Endothelial cell of umbilical vein (primary cell): ENCODE measurements around the gene CECR2. TPM values are rescaled to one million over a fixed set of nuclear protein-coding genes. Genes with fewer than 3 reads are reported as not detected.

Experiments
- BruUV-seq: library from RNA; stranded (reverse); fragments of 400-500 nt; replicated peaks from 2 replicates; lab custom pipeline; 2021; lab: Mats Ljungman, UMichigan
- CTCF ChIA-PET: fragments of 300-600, 350-600 bp; sonication (Branson Sonifier 250); formaldehyde crosslinking; loops from one replicate; lab custom pipeline; 2021; ENCODE audit warnings: antibody characterized with exemption, inconsistent platforms; lab: Charles Lee
- POLR2A ChIA-PET: fragments of 300-600, 350-600 bp; sonication (Branson Sonifier 250); formaldehyde crosslinking; loops from one replicate; lab custom pipeline; 2021; ENCODE audit warnings: antibody characterized with exemption, inconsistent platforms; lab: Charles Lee
- DNase-seq: peaks from one replicate; pipeline ENCODE4 v3.0.0-alpha.2; 2011; ENCODE audit warnings: low read depth, low spot score
- FAIRE-seq: peaks from 2 replicates; lab custom pipeline; 2011; peaks lifted over from hg19 to GRCh38; lab: Jason Lieb, UNC
- H2AFZ ChIP-seq: 2 replicates; pipeline ENCODE4 v1.6.0; 2012; ENCODE audit warnings: low read depth, low read length, control low read depth, inconsistent platforms
- H3K27ac ChIP-seq: 2 replicates; pipeline ENCODE4 v1.5.1; 2011; ENCODE audit warnings: low read depth, mild to moderate bottlenecking, control low read depth, low read length, moderate library complexity; ENCODE audit not compliant: insufficient read depth
- H3K27me3 ChIP-seq, 2 experiments: 2 replicates each; pipeline versions ENCODE4 v1.6.0 to v1.6.1; 2011; ENCODE audit warnings: low read length in 2 of 2, mixed read lengths in 1 of 2; ENCODE audit not compliant: control insufficient read depth in 2 of 2, insufficient read depth in 2 of 2
- H3K36me3 ChIP-seq, 2 experiments: 2 replicates in 1 of 2; 3 replicates in 1 of 2; pipeline ENCODE4 v1.5.1; 2011; ENCODE audit warnings: low read length in 2 of 2, mild to moderate bottlenecking in 1 of 2, moderate library complexity in 1 of 2; ENCODE audit not compliant: control insufficient read depth in 2 of 2, insufficient read depth in 2 of 2; ENCODE audit errors: extremely low read depth in 1 of 2
- H3K4me1 ChIP-seq: 3 replicates; pipeline ENCODE4 v1.5.1; 2011; ENCODE audit warnings: mild to moderate bottlenecking, low read length; ENCODE audit not compliant: control insufficient read depth, insufficient read depth; ENCODE audit errors: extremely low read depth
- H3K4me2 ChIP-seq: 2 replicates; pipeline ENCODE4 v1.6.1; 2011; ENCODE audit warnings: low read length, control low read depth, mixed read lengths; ENCODE audit not compliant: insufficient read depth
- H3K4me3 ChIP-seq, 3 experiments: fragments of 200-600 bp in 1 of 3; sonication (generic), shearing (Covaris generic) in 1 of 3; replicated peaks in 1 of 3; 2 replicates each; pipeline ENCODE4 v1.5.1; 2011 to 2016; ENCODE audit warnings: control low read depth in 3 of 3, low read length in 3 of 3, mild to moderate bottlenecking in 2 of 3, inconsistent platforms in 1 of 3, low read depth in 1 of 3, moderate library complexity in 1 of 3; ENCODE audit not compliant: insufficient read depth in 1 of 3
- H3K79me2 ChIP-seq: 2 replicates; pipeline ENCODE4 v1.6.0; 2012; ENCODE audit warnings: low read length, inconsistent platforms; ENCODE audit not compliant: control insufficient read depth, insufficient read depth
- H3K9ac ChIP-seq: replicated peaks from 2 replicates; pipeline ENCODE3; 2011; ENCODE audit warnings: low read length, control low read depth; ENCODE audit not compliant: insufficient read depth; ENCODE audit errors: extremely low read depth
- H3K9me1 ChIP-seq: replicated peaks from 3 replicates; pipeline ENCODE4 v1.6.0; 2011; ENCODE audit warnings: mild to moderate bottlenecking, low read length; ENCODE audit not compliant: control insufficient read depth, insufficient read depth; ENCODE audit errors: extremely low read depth
- H3K9me3 ChIP-seq: replicated peaks from 2 replicates; pipeline ENCODE4 v1.5.1; 2012; ENCODE audit warnings: low read length, inconsistent platforms; ENCODE audit not compliant: control insufficient read depth, insufficient read depth
- H4K20me1 ChIP-seq: replicated peaks from 2 replicates; pipeline ENCODE3; 2011; ENCODE audit warnings: mild to moderate bottlenecking, low read length; ENCODE audit not compliant: control insufficient read depth, insufficient read depth; ENCODE audit errors: extremely low read depth
- EZH2 ChIP-seq: IDR thresholded peaks from 2 replicates; pipeline ENCODE4 v1.6.1; 2012; ENCODE audit warnings: borderline replicate concordance, low read depth, mild to moderate bottlenecking, moderate library complexity, low read length, inconsistent platforms; ENCODE audit not compliant: severe bottlenecking
- FOS ChIP-seq: IDR thresholded peaks from 2 replicates; pipeline ENCODE4 v1.6.1; 2011; ENCODE audit warnings: mild to moderate bottlenecking, low read length, moderate library complexity, borderline replicate concordance; ENCODE audit not compliant: insufficient read depth
- GATA2 ChIP-seq: IDR thresholded peaks from 2 replicates; pipeline ENCODE4 v1.7.0; 2011; ENCODE audit warnings: low read depth, mild to moderate bottlenecking, moderate library complexity, mixed read lengths, low read length; ENCODE audit not compliant: insufficient read length, insufficient read depth
- JUN ChIP-seq: IDR thresholded peaks from 2 replicates; pipeline ENCODE4 v1.6.1; 2011; ENCODE audit warnings: borderline replicate concordance, low read depth; ENCODE audit not compliant: insufficient read length, insufficient read depth
- MYC ChIP-seq: IDR thresholded peaks from one replicate; pipeline ENCODE4 v1.6.1; 2011; ENCODE audit warnings: mild to moderate bottlenecking, low read depth, low read length
- POLR2A ChIP-seq: IDR thresholded peaks from 2 replicates; pipeline ENCODE4 v1.6.1; 2012; ENCODE audit warnings: low read depth, mild to moderate bottlenecking, control low read depth, low read length
- POLR2AphosphoS5 ChIP-seq: IDR thresholded peaks from 2 replicates; pipeline ENCODE4 v1.6.1; 2012; ENCODE audit warnings: low read depth, mild to moderate bottlenecking, control low read depth, low read length, moderate library complexity; ENCODE audit not compliant: insufficient read depth
- dilution Hi-C: fragments of 300-500 bp; cut with MboI; formaldehyde crosslinking; loops from one replicate; pipeline ENCODE4 v1.15.0; 2019; ENCODE audit warnings: low sequenced_read_pairs; ENCODE audit not compliant: extremely low pct_ligation_motif_present
- intact Hi-C: fragments of 100-400 bp; cut with micrococcal nuclease; formaldehyde crosslinking; loops from one replicate; pipeline ENCODE4 v1.10.0; 2022
- polyA plus RNA-seq, 4 experiments: library from polyadenylated mRNA; depleted of rRNA in 3 of 4; stranded (reverse) in 3 of 4; unstranded in 1 of 4; fragments of >200 nt; gene quantifications; 2 replicates each; pipeline versions ENCODE4 v1.2.1 to v1.2.3, GENCODE V29; 2011 to 2012; ENCODE audit warnings: missing spikeins in 1 of 4
- total RNA-seq: library from RNA; stranded (reverse); gene quantifications from 2 replicates; pipeline ENCODE4 v1.2.3, GENCODE V29; 2021
- TF ChIP-seq, protein P1 (sequence below): IDR thresholded peaks from 2 replicates; pipeline ENCODE4 v1.6.1; 2011; ENCODE audit not compliant: insufficient read depth, insufficient read length
- TF ChIP-seq, protein P2 (sequence below), 2 donors: IDR thresholded peaks; 1 replicate in 1 of 2; 2 replicates in 1 of 2; pipeline ENCODE4 v1.5.1; 2011; ENCODE audit warnings: low read length in 2 of 2, mild to moderate bottlenecking in 2 of 2, moderate library complexity in 2 of 2, control low read depth in 1 of 2, inconsistent platforms in 1 of 2, low read depth in 1 of 2; ENCODE audit not compliant: insufficient read depth in 1 of 2; ENCODE audit errors: extremely low read depth in 1 of 2

The CECR2 gene
- total and polyA plus RNA-seq, 2 donors (not counting 3 experiments of a cell fraction or from before 2014, with no cell fraction given), result 0.01 TPM; not detected in 1

DNA sequence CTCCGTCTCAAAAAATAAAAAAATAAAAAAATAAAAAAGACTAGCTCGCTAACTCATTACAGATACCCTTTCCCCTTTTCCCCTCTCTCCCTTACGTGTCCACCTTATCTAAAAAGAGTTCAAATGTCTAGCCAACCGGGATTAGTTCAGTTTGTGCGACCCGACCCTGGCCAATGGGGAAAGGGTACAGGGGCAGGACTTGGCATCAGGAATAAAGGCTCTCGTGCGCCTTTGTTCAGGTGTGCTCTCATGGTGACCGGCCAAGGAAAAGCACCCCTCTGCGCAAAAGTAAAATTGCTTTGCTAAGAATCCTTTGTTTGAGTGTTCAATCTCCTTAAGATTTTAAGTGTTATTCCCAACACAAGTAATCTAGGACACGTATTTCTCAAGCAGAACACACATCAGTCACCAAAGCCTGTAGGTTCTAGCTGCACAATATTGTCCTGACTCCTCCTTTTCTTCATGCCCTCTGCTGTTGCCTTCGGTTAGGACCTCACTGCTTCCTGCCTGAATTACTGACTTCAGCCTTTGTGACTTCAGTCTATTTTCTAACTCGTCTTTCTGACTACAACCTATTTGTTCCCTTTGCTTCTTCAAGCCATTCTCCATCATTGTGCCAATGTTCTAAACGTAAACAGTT lies 20.7 kb upstream of the CECR2 start:
- no TSS peak for BruUV-seq
- dilution Hi-C loops (no loop called here), intact Hi-C loops (no loop called here)
- Histone ChIP-seq H3K36me3 (no peaks in the 10 kb centered on the region), H3K4me2 (no peak overlapping the region), H3K4me1 (no peaks in the 10 kb centered on the region), H3K9me3 (no peaks in the 10 kb centered on the region), H2AFZ (no peak overlapping the region), H3K79me2 (no peaks in the 10 kb centered on the region), H3K9me1 (no peaks in the 10 kb centered on the region), H3K4me3 (no peak overlapping the region), H3K27me3 (peaks cover 0 to 4% of the 10 kb centered on the region in 2 experiments), H3K27ac (no peak overlapping the region), H3K9ac (no peak overlapping the region), H4K20me1 (no peaks in the 10 kb centered on the region)
- FAIRE-seq, result no peak
- POLR2A ChIA-PET, result no interaction called here
- TF ChIP-seq JUN, result no peak
- no peak for DNase-seq
- CTCF ChIA-PET, result interaction anchor here (1.4 kb wide), 1 partner anchor 15 kb away, joined by 3 read pairs; no protein-coding TSS in a partner anchor

DNA sequence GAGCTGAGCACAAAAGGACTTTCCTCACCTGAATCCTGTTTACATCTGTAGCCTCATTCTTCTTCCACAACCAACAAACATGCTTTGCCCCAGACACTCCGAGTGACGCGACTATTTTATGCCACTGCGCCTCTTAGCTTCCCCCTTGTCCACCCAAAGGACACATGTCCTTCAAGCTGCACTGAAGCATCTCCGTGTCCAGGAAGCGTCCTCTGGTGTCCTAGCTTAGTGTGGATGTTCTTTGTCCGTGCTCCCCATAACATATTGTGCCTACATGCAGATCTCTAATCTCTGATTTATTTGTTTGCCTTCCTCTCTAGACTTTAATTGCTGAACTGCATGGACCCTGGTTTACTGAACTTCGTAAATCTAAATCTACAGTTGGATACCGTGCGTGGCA lies 20.1 kb upstream of the CECR2 start:
- Histone ChIP-seq H3K4me3 (no peak overlapping the region), H4K20me1 (no peaks in the 10 kb centered on the region), H3K79me2 (no peaks in the 10 kb centered on the region), H3K9me3 (no peaks in the 10 kb centered on the region), H3K27ac (no peak overlapping the region), H3K4me1 (no peaks in the 10 kb centered on the region), H3K36me3 (no peaks in the 10 kb centered on the region), H3K9me1 (no peaks in the 10 kb centered on the region), H3K4me2 (no peak overlapping the region), H2AFZ (no peak overlapping the region), H3K9ac (no peak overlapping the region), H3K27me3 (peaks cover 0 to 4% of the 10 kb centered on the region in 2 experiments)
- dilution Hi-C loops (no loop called here), intact Hi-C loops (no loop called here)
- no peak for FAIRE-seq
- DNase-seq, result no peak
- CTCF ChIA-PET, result interaction anchor here (1.4 kb wide), 1 partner anchor 16 kb away, joined by 3 read pairs; no protein-coding TSS in a partner anchor
- no TSS peak for BruUV-seq
- POLR2A ChIA-PET, result no interaction called here
- TF ChIP-seq GATA2 (no peak), POLR2A (no peak), JUN (no peak), FOS (no peak), EZH2 (no peak), MYC (no peak), POLR2AphosphoS5 (no peak)
- TF ChIP-seq, protein P1, sequence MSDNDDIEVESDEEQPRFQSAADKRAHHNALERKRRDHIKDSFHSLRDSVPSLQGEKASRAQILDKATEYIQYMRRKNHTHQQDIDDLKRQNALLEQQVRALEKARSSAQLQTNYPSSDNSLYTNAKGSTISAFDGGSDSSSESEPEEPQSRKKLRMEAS, result no peak
- TF ChIP-seq, protein P2, sequence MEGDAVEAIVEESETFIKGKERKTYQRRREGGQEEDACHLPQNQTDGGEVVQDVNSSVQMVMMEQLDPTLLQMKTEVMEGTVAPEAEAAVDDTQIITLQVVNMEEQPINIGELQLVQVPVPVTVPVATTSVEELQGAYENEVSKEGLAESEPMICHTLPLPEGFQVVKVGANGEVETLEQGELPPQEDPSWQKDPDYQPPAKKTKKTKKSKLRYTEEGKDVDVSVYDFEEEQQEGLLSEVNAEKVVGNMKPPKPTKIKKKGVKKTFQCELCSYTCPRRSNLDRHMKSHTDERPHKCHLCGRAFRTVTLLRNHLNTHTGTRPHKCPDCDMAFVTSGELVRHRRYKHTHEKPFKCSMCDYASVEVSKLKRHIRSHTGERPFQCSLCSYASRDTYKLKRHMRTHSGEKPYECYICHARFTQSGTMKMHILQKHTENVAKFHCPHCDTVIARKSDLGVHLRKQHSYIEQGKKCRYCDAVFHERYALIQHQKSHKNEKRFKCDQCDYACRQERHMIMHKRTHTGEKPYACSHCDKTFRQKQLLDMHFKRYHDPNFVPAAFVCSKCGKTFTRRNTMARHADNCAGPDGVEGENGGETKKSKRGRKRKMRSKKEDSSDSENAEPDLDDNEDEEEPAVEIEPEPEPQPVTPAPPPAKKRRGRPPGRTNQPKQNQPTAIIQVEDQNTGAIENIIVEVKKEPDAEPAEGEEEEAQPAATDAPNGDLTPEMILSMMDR (IDR thresholded peaks at IDR 0.05; ENCODE audit: extremely low read depth in 1 of 2, insufficient read depth in 1 of 2, low read depth in 1 of 2, low read length in 2 of 2), result no peak
